Neuron (in vitro differentiated cells): ENCODE data around the gene FRMD1.

Experiments used
- H2AFZ ChIP-seq: one replicate; pipeline ENCODE4 v1.6.1; 2013; ENCODE audit warnings: low read depth, mild to moderate bottlenecking, inconsistent platforms, low read length, moderate library complexity
- H3K27me3 ChIP-seq: one replicate; pipeline ENCODE4 v1.6.1; 2013; ENCODE audit warnings: low read length; ENCODE audit not compliant: insufficient read depth
- H3K36me3 ChIP-seq: one replicate; pipeline ENCODE4 v1.6.1; 2013; ENCODE audit warnings: low read length; ENCODE audit not compliant: insufficient read depth
- H3K4me1 ChIP-seq: one replicate; pipeline ENCODE4 v1.6.1; 2013; ENCODE audit warnings: low read length; ENCODE audit not compliant: insufficient read depth
- H3K4me3 ChIP-seq: 2 replicates; pipeline ENCODE4 v1.5.1; 2013; ENCODE audit warnings: mild to moderate bottlenecking, low read length, moderate library complexity
- H3K9me3 ChIP-seq: one replicate; pipeline ENCODE4 v1.6.1; 2013; ENCODE audit warnings: low read length

Gene FRMD1

GRCh38 chr6:168009331-168009730, 69.7 kb downstream of the FRMD1 start:
- no peaks in the 10 kb centered on the region for H3K4me1 ChIP-seq

GRCh38 chr6:168007592-168008338, 71.2 kb downstream of the FRMD1 start:
- Histone ChIP-seq H3K36me3 (no peaks in the 10 kb centered on the region), H3K4me3 (no peak overlapping the region), H3K27me3 (no peaks in the 10 kb centered on the region), H3K9me3 (peaks cover 8% of the 10 kb centered on the region), H2AFZ (no peak overlapping the region), H3K4me1 (no peaks in the 10 kb centered on the region)

More at GRCh38 chr6:168009331-168009730, 69.7 kb downstream of the FRMD1 start:
- H3K27me3 ChIP-seq: no peaks in the 10 kb centered on the region
- H3K4me3 ChIP-seq: no peak overlapping the region
- no peaks in the 10 kb centered on the region for H3K36me3 ChIP-seq
- H2AFZ ChIP-seq: no peak overlapping the region
- H3K9me3 ChIP-seq: peaks cover 6% of the 10 kb centered on the region

- no peak overlapping the region for H2AFZ ChIP-seq
- H3K4me3 ChIP-seq: no peak overlapping the region
- no peaks in the 10 kb centered on the region for H3K36me3 ChIP-seq
- H3K9me3 ChIP-seq: peaks cover 3% of the 10 kb centered on the region
- no peaks in the 10 kb centered on the region for H3K27me3 ChIP-seq
- H3K4me1 ChIP-seq: no peaks in the 10 kb centered on the region
Observed at GRCh38 chr6:168005796-168006195, 73.2 kb downstream of the FRMD1 start.

- Histone ChIP-seq H3K4me1 (no peaks in the 10 kb centered on the region), H3K27me3 (no peaks in the 10 kb centered on the region), H3K9me3 (peaks cover 3% of the 10 kb centered on the region), H3K36me3 (no peaks in the 10 kb centered on the region), H3K4me3 (no peak overlapping the region), H2AFZ (no peak overlapping the region)
Observed at GRCh38 chr6:168004945-168005344, 74.1 kb downstream of the FRMD1 start.

GRCh38 chr6:168004023-168004422, 75.0 kb downstream of the FRMD1 start:
- Histone ChIP-seq H2AFZ (no peak overlapping the region), H3K27me3 (no peaks in the 10 kb centered on the region), H3K9me3 (peaks cover 3% of the 10 kb centered on the region), H3K4me1 (no peaks in the 10 kb centered on the region), H3K4me3 (no peak overlapping the region), H3K36me3 (no peaks in the 10 kb centered on the region)
